GM12878 (cell line): ENCODE results near the gene CSF3R. TPM values are rescaled to one million over a fixed set of nuclear protein-coding genes. Genes with fewer than 3 reads are reported as not detected.

Source experiments
- ATAC-seq: fragments of 200-7000 bp; cut with Tn5 transposase; 3 replicates; pipeline ENCODE4 v1.9.1; 2020; ENCODE audit warnings: mild to moderate bottlenecking, moderate library complexity
- BruUV-seq: library from RNA; stranded (reverse); fragments of 400-500 nt; replicated peaks from 2 replicates; lab custom pipeline; 2021; lab: Mats Ljungman, UMichigan
- CTCF ChIA-PET: fragments of 300-600 bp; sonication (Branson Sonifier 250); formaldehyde crosslinking; extraction: SDS; loops from one replicate; lab custom pipeline; 2021; ENCODE audit warnings: inconsistent platforms; lab: Yijun Ruan, JAX
- POLR2A ChIA-PET: fragments of 350-600 bp; formaldehyde crosslinking; extraction: SDS; loops from one replicate; lab custom pipeline; 2021; ENCODE audit warnings: inconsistent platforms; lab: Charles Lee
- RAD21 ChIA-PET: fragments of 300-600 bp; sonication (Branson Sonifier 250); formaldehyde crosslinking; loops from one replicate; lab custom pipeline; 2023; ENCODE audit warnings: antibody characterized with exemption; ENCODE audit not compliant: unreplicated experiment; lab: Charles Lee
- SMC1A ChIA-PET: fragments of 300-600 bp; sonication (Branson Sonifier 250); formaldehyde crosslinking; loops from one replicate; lab custom pipeline; 2023; ENCODE audit not compliant: unreplicated experiment, uncharacterized antibody; lab: Charles Lee
- DNase-seq: peaks from one replicate; pipeline ENCODE4 v3.0.0-alpha.2; 2011; ENCODE audit warnings: low read depth, low spot score
- FAIRE-seq: peaks from 3 replicates; lab custom pipeline; 2011; peaks lifted over from hg19 to GRCh38; lab: Jason Lieb, UNC
- H2AFZ ChIP-seq: 2 replicates; pipeline ENCODE4 v1.6.0; 2011; ENCODE audit warnings: low read depth, low read length, control low read depth; ENCODE audit not compliant: control insufficient read depth
- H3K27ac ChIP-seq: 2 replicates; pipeline ENCODE4 v1.5.1; 2011; ENCODE audit warnings: control low read depth; ENCODE audit not compliant: control insufficient read depth, insufficient read depth
- H3K27me3 ChIP-seq, 2 experiments: replicated peaks in 1 of 2; 2 replicates each; pipeline versions ENCODE4 v1.6.0 to v1.6.1; 2011; ENCODE audit warnings: low read length in 1 of 2; ENCODE audit not compliant: control insufficient read depth in 2 of 2, insufficient read depth in 2 of 2
- H3K36me3 ChIP-seq, 2 experiments: 2 replicates each; pipeline ENCODE4 v1.5.1; 2011; ENCODE audit warnings: low read length in 1 of 2; ENCODE audit not compliant: control insufficient read depth in 2 of 2, insufficient read depth in 2 of 2
- H3K4me1 ChIP-seq: 2 replicates; pipeline ENCODE4 v1.6.1; 2011; ENCODE audit warnings: mild to moderate bottlenecking, low read length, moderate library complexity, mixed read lengths; ENCODE audit not compliant: control insufficient read depth, insufficient read depth
- H3K4me2 ChIP-seq: 2 replicates; pipeline ENCODE4 v1.6.0; 2011; ENCODE audit warnings: control low read depth; ENCODE audit not compliant: control insufficient read depth, insufficient read depth
- H3K4me3 ChIP-seq: fragments of 200-600 bp; sonication (generic); 2 replicates; pipeline ENCODE4 v1.5.1; 2016
- H3K79me2 ChIP-seq: 2 replicates; pipeline ENCODE4 v1.6.0; 2011; ENCODE audit warnings: low read length; ENCODE audit not compliant: control insufficient read depth, insufficient read depth
- H3K9ac ChIP-seq: 2 replicates; pipeline ENCODE4 v1.8.0; 2011; ENCODE audit warnings: low read length, control low read depth, mixed read lengths; ENCODE audit not compliant: control insufficient read depth, insufficient read depth
- H3K9me3 ChIP-seq: replicated peaks from 3 replicates; pipeline ENCODE4 v1.5.1; 2011; ENCODE audit warnings: mild to moderate bottlenecking, low read length; ENCODE audit not compliant: control insufficient read depth, insufficient read depth
- H4K20me1 ChIP-seq: 2 replicates; pipeline ENCODE4 v1.6.0; 2011; ENCODE audit not compliant: control insufficient read depth, insufficient read depth
- FOS ChIP-seq: IDR thresholded peaks from 3 replicates; pipeline ENCODE4 v1.6.1; 2011; ENCODE audit warnings: borderline replicate concordance; ENCODE audit not compliant: insufficient read length; ENCODE audit errors: extremely low read depth
- HDAC2 ChIP-seq: fragments of 200-600 bp; sonication (generic); IDR thresholded peaks from 2 replicates; pipeline ENCODE4 v1.6.1; 2017
- NFIC ChIP-seq: IDR thresholded peaks from 2 replicates; pipeline ENCODE4 v1.6.1; 2012; ENCODE audit warnings: low read depth, mild to moderate bottlenecking, inconsistent platforms, low read length, moderate library complexity
- SMC3 ChIP-seq: IDR thresholded peaks from 2 replicates; pipeline ENCODE4 v1.6.1; 2011; ENCODE audit warnings: low read length, improper control_type of control experiment, borderline replicate concordance
- TCF12 ChIP-seq: IDR thresholded peaks from 2 replicates; pipeline ENCODE4 v1.6.1; 2011; ENCODE audit warnings: low read depth, mild to moderate bottlenecking, low read length
- WGBS: methylation state at CpG from one replicate; pipeline ENCODE4 v1.1.6; 2016; ENCODE audit warnings: low lambda C conversion rate; ENCODE audit not compliant: insufficient replicate concordance, insufficient coverage; ENCODE audit errors: missing lambda C conversion rate; 5-methylcytosine and 5-hydroxymethylcytosine counted together
- in situ Hi-C: fragments of 300-500 bp; cut with MboI; formaldehyde crosslinking; loops from 9 replicates; pipeline ENCODE4 v1.14.3; 2018; ENCODE audit warnings: mixed read lengths
- intact Hi-C: fragments of 100-400 bp; cut with micrococcal nuclease; formaldehyde crosslinking; loops from one replicate; pipeline ENCODE4 v1.14.2; 2022; ENCODE audit not compliant: unreplicated experiment
- polyA plus RNA-seq, 11 experiments: library from polyadenylated mRNA; depleted of rRNA in 4 of 11; unstranded in 6 of 11; stranded (reverse) in 5 of 11; fragments of >200 nt; fragmentation: Nextera tagmentation in 4 of 11; fragmentation: Illumina TruSeq in 1 of 11; extraction: Ambion mirVana in 4 of 11; extraction: Trizol in 1 of 11; gene quantifications; 1 replicate in 1 of 11; 2 replicates in 10 of 11; pipeline versions ENCODE4 v1.2.1 to v1.2.3, GENCODE V29; 2011 to 2016; ENCODE audit warnings: inconsistent platforms in 2 of 11, missing spikeins in 2 of 11, low read depth in 1 of 11
- total RNA-seq, 4 experiments: library from RNA; depleted of rRNA in 3 of 4; stranded (reverse); fragments of >200 nt in 3 of 4; fragmentation: Illumina TruSeq in 1 of 4; extraction: Trizol in 1 of 4; gene quantifications; 2 replicates each; pipeline versions ENCODE4 v1.2.1 to v1.2.3, GENCODE V29; 2013 to 2021
- TF ChIP-seq, protein P1 (sequence below): fragments of 450-650 bp; formaldehyde crosslinking; IDR thresholded peaks from 2 replicates; pipeline ENCODE4 v1.5.0; 2022; ENCODE audit warnings: mild to moderate bottlenecking, missing genetic modification characterization
- TF ChIP-seq, protein P2 (sequence below): IDR thresholded peaks from 2 replicates; pipeline ENCODE4 v1.6.1; 2012; ENCODE audit warnings: low read depth, low read length, improper control_type of control experiment

The CSF3R gene
- total and polyA plus RNA-seq, 10 of the 15 experiments (the other 5 are each of a cell fraction or from before 2014, with no cell fraction given): 0.13 TPM; not detected in 9

DNA sequence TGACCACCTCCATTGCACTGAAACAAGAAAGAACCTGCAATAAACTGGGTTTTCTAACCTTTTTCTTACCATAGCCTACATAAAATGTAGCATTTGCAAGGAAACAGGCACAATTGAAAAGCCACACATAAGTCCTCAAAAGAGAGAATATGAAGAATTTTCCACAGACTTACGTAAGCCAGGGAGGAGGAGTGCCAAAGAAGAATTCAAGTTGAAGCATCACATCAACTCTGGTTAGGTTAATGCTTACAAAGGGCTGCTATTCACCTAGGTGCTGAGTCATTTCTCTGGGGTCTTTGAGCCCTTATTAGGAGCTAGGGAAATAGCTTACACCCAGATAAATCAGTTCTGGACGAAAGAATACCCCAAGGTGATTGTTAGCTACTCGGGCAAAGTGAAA lies 42.1 kb downstream of the CSF3R start:
- no peak overlapping the region for H3K4me3 ChIP-seq
- in situ Hi-C loops (no loop called here), intact Hi-C loops (no loop called here)
- no TSS peak for BruUV-seq
- H3K4me2 ChIP-seq: no peak overlapping the region
- ATAC-seq: no peak
- ChIA-PET CTCF (no interaction called here), POLR2A (interaction anchor here (0.6 kb wide), 1 partner anchor 52 kb away, joined by 3 read pairs; no protein-coding TSS in a partner anchor), RAD21 (no interaction called here), SMC1A (no interaction called here)
- H3K9me3 ChIP-seq: no peaks in the 10 kb centered on the region
- no peak overlapping the region for H2AFZ ChIP-seq
- no peak overlapping the region for H3K27ac ChIP-seq
- DNase-seq: no peak
- WGBS: 78% methylated on average over 3 of the region's 3 CpGs
- H3K4me1 ChIP-seq: no peaks in the 10 kb centered on the region
- no peaks in the 10 kb centered on the region for H3K79me2 ChIP-seq
- TF ChIP-seq TCF12 (no peak), SMC3 (no peak), NFIC (no peak), FOS (no peak), HDAC2 (no peak)
- TF ChIP-seq, protein P1, sequence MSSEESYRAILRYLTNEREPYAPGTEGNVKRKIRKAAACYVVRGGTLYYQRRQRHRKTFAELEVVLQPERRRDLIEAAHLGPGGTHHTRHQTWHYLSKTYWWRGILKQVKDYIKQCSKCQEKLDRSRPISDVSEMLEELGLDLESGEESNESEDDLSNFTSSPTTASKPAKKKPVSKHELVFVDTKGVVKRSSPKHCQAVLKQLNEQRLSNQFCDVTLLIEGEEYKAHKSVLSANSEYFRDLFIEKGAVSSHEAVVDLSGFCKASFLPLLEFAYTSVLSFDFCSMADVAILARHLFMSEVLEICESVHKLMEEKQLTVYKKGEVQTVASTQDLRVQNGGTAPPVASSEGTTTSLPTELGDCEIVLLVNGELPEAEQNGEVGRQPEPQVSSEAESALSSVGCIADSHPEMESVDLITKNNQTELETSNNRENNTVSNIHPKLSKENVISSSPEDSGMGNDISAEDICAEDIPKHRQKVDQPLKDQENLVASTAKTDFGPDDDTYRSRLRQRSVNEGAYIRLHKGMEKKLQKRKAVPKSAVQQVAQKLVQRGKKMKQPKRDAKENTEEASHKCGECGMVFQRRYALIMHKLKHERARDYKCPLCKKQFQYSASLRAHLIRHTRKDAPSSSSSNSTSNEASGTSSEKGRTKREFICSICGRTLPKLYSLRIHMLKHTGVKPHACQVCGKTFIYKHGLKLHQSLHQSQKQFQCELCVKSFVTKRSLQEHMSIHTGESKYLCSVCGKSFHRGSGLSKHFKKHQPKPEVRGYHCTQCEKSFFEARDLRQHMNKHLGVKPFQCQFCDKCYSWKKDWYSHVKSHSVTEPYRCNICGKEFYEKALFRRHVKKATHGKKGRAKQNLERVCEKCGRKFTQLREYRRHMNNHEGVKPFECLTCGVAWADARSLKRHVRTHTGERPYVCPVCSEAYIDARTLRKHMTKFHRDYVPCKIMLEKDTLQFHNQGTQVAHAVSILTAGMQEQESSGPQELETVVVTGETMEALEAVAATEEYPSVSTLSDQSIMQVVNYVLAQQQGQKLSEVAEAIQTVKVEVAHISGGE (CRISPR knock-in tag): no peak
- TF ChIP-seq, protein P2, sequence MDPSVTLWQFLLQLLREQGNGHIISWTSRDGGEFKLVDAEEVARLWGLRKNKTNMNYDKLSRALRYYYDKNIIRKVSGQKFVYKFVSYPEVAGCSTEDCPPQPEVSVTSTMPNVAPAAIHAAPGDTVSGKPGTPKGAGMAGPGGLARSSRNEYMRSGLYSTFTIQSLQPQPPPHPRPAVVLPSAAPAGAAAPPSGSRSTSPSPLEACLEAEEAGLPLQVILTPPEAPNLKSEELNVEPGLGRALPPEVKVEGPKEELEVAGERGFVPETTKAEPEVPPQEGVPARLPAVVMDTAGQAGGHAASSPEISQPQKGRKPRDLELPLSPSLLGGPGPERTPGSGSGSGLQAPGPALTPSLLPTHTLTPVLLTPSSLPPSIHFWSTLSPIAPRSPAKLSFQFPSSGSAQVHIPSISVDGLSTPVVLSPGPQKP: no peak
- H4K20me1 ChIP-seq: no peaks in the 10 kb centered on the region
- no peaks in the 10 kb centered on the region for H3K27me3 ChIP-seq
- no peak for FAIRE-seq
- H3K9ac ChIP-seq: no peak overlapping the region
- H3K36me3 ChIP-seq: no peaks in the 10 kb centered on the region
